A549 treated with AZD9567 at 1 μM for 4 hours (cell line): ENCODE results near the gene IGHMBP2. TPM values are rescaled to one million over a fixed set of nuclear protein-coding genes. Genes with fewer than 3 reads are reported as not detected.

ENCODE experiments used
- total RNA-seq: library from RNA; stranded (reverse); fragments of 200-300 nt; extraction: Qiagen RNA extraction; gene quantifications from 5 replicates; pipeline ENCODE4 v1.2.3, GENCODE V29; 2022; ENCODE audit not compliant: insufficient read depth

Gene IGHMBP2
- 13.5 to 21.7 TPM (median 14.6 TPM) in 5 replicates for total RNA-seq

GRCh38 chr11:68903288-68904247 lies at the start of gene IGHMBP2, which contains the start of gene MRPL21:
Gene IGHMBP2, plus strand, starts transcription at chr11:68903891. Its CDS starts 62 bp downstream, at chr11:68903953.
Gene MRPL21, minus strand, starts transcription at chr11:68903832. Its CDS starts 22 bp downstream, at chr11:68903810.

DNA sequence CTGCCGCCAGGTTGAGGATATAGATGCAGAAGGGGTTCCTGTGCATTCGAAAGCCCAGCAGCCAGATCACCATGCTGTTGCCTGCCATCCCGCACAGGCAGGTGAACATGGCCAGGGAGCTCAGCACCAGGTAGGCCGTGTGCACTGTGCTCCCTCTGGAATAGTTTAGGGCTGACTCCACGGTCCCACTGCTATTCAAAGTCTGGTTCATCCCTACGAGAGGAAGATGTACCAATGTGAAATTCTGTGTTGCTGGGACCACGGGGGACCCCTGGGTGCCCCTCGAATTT lies 77.0 kb downstream of the IGHMBP2 start, which contains the start of gene MRGPRD:
Gene MRGPRD (minus strand): TSS at position 211 of the 290 bp plus-strand sequence. CDS start 0 bp downstream, at position 211.

Other genes starting within 250 kb of the IGHMBP2 start
- 6.8 to 20.8 TPM (median 18.5 TPM) in 5 replicates for gene GAL, start 219.3 kb upstream of the IGHMBP2 start, total RNA-seq
- 3.7 to 6.6 TPM (median 5.1 TPM) in 5 replicates for gene TESMIN, start 152.4 kb upstream of the IGHMBP2 start, total RNA-seq
- gene CPT1A, start 62.0 kb upstream of the IGHMBP2 start, total RNA-seq, result 28.8 to 30.8 TPM (median 30.1 TPM) in 5 replicates
- gene MRPL21, start 59 bp upstream of the IGHMBP2 start, total RNA-seq, result 136 to 150 TPM (median 138 TPM) in 5 replicates
- gene MRGPRD, start 77.1 kb downstream of the IGHMBP2 start, total RNA-seq, result not detected in 5 replicates
- gene MRGPRF, start 109.4 kb downstream of the IGHMBP2 start, total RNA-seq, result 0.03 TPM in 2 of 5 replicates, not detected in the others
- 7.5 to 14.9 TPM (median 12.9 TPM) in 5 replicates for gene TPCN2, start 145.0 kb downstream of the IGHMBP2 start, total RNA-seq